Fibroblast of skin of back (primary cell): ENCODE results near the gene SLC36A2.
A peak's percentile ranks its signal among the peaks of the same experiment; 100 is the strongest.
"Not testable (repeated sequence)": the region's sequence is repeated elsewhere in the genome, so short reads cannot be mapped to it uniquely, and the experiment has no call there.

ENCODE experiments used
- DNase-seq: peaks from one replicate; pipeline ENCODE4 v3.0.0-alpha.2; 2013

Gene SLC36A2

GRCh38 chr5:151326266-151326665, 21.1 kb downstream of the SLC36A2 start:
- no peak for DNase-seq

GRCh38 chr5:151320481-151320880, 26.9 kb downstream of the SLC36A2 start:
- no peak for DNase-seq

GRCh38 chr5:151318850-151319732, 28.3 kb downstream of the SLC36A2 start:
- DNase-seq, result no peak

GRCh38 chr5:151317871-151318270, 29.5 kb downstream of the SLC36A2 start:
- DNase-seq, result no peak

- DNase-seq, result peak; percentile 65
Observed at GRCh38 chr5:151315998-151316597, 31.3 kb downstream of the SLC36A2 start.

GRCh38 chr5:151313357-151313756, 34.0 kb downstream of the SLC36A2 start:
- no peak for DNase-seq

- no peak for DNase-seq
Observed at GRCh38 chr5:151312756-151313324, 34.5 kb downstream of the SLC36A2 start.

- DNase-seq, result no peak
Observed at GRCh38 chr5:151310932-151311331, 36.4 kb downstream of the SLC36A2 start.

- DNase-seq, result not testable (repeated sequence)
Observed at GRCh38 chr5:151309821-151310220, 37.5 kb downstream of the SLC36A2 start.

GRCh38 chr5:151309266-151309665, 38.1 kb downstream of the SLC36A2 start:
- not testable (repeated sequence) for DNase-seq

GRCh38 chr5:151303666-151304065, 43.7 kb downstream of the SLC36A2 start, which contains the start of gene SLC36A3:
TSS of gene SLC36A3 (minus strand) at chr5:151303766. CDS start at chr5:151303354, 412 bp downstream.
- DNase-seq, result no peak

GRCh38 chr5:151298063-151298855, 49.1 kb downstream of the SLC36A2 start:
- peak; percentile 42 for DNase-seq

- DNase-seq, result no peak
Observed at GRCh38 chr5:151296974-151297373, 50.4 kb downstream of the SLC36A2 start.

GRCh38 chr5:151296478-151296830, 50.9 kb downstream of the SLC36A2 start:
- DNase-seq, result no peak

- no peak for DNase-seq
Observed at GRCh38 chr5:151295791-151296477, 51.4 kb downstream of the SLC36A2 start.

GRCh38 chr5:151295138-151295537, 52.2 kb downstream of the SLC36A2 start:
- no peak for DNase-seq

GRCh38 chr5:151293624-151294023, 53.7 kb downstream of the SLC36A2 start:
- no peak for DNase-seq

- DNase-seq, result no peak
Observed at GRCh38 chr5:151288180-151288579, 59.2 kb downstream of the SLC36A2 start.

GRCh38 chr5:151286246-151286645, 61.1 kb downstream of the SLC36A2 start:
- no peak for DNase-seq

- DNase-seq, result no peak
Observed at GRCh38 chr5:151285683-151286082, 61.7 kb downstream of the SLC36A2 start.

- DNase-seq, result no peak
Observed at GRCh38 chr5:151284392-151284967, 62.9 kb downstream of the SLC36A2 start.
